ENCODE data around the gene CST7.
"Not testable (repeated sequence)": the region's sequence is repeated elsewhere in the genome, so short reads cannot be mapped to it uniquely, and the experiment has no call there.

CST7 gene

DNA sequence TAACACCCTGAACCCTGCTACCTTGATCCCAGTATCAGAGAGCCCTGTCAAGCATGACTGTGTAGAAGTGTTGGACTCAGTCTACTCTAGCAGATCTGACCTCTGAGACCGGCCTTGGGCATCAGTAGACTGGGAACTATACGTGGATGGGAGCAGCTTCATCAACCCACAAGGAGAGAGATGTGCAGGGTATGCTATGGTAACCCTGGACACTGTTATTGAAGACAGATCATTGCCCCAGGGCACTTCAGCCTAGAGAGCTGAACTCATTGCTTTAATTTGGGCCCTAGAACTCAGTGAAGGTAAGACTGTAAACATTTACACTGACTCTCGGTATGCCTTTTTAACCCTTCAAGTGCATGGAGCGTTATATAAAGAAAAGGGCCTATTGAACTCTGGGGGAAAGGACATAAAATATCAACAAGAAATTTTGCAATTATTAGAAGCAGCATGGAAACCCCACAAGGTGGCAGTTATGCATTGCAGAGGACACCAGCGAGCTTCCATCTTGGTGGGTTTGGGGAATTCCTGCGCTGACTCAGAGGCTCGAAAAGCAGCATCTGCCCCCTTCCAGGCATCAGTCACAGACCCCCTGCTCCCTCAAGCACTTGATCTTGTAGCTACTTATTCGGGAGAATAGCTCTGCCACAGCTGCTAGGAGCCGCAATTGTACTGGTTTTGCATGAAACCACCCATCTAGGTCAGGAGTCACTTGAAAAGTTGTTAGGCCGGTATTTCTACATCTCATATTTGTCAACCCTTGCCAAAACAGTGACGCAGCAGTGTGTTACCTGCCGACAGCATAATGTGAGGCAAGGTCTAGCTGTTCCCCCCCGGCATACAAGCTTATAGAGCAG, 19.0 kb upstream of the CST7 start:
- DNase-seq, result not testable (repeated sequence)

DNA sequence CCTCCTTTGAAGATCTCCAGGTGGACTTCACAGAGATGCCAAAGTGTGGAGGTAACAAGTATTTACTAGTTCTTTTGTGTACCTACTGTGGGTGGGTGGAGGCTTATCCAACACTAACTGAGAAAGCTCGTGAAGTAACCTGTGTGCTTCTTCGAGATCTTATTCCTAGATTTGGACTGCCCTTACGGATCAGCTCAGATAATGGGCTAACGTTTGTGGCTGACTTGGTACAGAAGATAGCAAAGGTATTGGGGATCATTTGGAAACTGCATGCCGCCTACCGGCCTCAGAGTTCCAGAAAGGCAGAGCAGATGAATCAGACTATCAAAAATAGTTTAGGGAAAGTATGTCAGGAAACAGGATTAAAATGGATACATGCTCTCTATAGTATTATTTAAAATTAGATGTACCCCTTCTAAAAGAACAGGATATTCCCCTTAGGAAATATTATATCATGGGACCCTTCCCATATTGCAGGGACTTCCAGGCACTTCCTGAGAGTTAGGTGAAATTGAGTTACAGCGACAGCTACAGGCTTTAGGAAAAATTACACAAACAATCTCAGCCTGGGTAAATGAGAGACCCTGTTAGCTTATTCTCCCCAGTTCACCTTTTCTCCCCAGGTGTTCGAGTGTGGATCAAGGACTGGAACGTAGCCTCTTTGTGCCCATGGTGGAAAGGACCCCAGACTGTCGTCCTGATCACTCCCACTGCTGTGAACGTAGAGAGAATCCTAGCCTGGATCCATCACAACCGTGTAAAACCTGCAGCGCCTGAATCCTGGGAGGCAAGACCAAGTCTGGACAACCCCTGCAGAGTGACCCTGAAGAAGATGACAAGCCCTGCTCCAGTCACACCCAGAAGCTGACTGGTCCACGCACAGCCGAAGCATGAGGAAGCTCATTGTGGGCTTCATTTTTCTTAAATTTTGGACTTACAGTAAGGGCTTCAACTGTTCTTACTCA, 18.1 kb upstream of the CST7 start:
- DNase-seq, result peak; percentile 7

DNA sequence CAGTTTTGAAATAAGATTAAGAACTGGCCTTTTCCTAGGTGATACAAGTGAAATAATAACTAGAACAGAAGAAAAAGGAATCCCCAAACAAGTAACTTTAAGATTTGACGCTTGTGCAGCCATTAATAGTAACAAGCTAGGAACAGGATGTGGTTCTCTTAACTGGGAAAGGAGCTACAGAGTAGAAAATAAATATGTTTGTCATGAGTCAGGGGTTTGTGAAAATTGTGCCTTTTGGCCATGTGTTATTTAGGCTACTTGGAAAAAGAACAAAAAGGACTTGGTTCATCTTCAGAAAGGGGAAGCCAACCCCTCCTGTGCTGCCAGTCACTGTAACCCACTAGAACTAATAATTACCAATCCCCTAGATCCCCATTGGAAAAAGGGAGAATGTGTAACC, 17.2 kb upstream of the CST7 start:
- DNase-seq, result not testable (repeated sequence)

DNA sequence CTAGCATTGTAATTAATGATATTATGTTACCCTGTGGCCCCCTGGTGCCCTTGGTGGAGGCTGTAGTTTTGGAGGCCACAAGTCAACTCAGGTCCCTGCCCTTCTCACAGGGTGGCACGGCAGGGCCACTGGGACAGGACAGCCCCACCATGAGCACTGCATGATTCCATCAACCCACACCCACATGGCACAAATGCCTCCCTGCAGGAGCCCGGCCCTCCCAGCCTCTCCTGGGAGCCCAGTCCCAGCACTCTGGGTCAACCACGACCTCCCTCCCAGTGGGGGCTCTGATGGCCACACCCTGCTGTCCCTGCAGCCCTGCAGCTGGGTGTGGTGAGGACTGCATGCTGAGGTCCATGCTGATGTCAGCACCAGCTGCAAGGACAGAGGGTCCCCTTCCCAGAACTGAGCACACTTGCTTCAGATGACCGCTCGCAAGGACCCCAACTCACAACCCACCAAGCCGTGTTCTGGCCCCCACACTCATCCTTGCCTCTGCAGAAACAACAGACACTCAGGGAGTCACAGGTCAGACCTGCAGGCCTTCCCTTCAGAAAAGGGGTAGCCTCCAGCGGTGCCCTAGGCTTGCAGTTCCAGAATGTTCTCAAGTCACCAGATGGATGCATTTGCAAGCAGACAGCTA, 15.7 kb upstream of the CST7 start:
- no peak for DNase-seq

DNA sequence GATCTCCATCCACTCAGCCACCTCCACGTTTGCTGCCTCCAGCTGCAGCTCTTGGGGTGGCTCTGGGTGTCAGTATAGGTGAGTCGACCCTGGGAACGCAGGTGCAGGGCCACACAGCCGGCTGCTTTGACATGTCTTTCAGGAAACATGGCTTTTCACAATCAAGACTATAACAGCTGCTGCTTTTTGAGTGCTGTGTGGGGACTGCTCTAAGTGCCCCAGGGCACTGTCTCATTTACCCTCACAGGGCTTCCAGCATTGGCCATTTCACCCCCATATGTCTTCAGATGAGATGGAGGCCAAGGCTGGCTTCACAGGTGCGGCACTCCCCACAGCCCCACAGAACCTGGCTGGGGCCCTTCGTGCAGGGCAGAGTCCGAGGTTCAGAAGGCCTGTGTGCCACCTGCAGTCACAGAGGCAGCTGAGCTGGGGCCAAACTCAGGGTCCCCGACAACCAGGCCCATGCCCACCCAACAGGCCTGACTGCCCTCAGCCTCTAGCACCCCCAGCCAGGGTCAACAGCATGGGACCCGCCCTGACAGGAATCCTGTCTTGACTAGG, 14.9 kb upstream of the CST7 start:
- DNase-seq, result no peak

DNA sequence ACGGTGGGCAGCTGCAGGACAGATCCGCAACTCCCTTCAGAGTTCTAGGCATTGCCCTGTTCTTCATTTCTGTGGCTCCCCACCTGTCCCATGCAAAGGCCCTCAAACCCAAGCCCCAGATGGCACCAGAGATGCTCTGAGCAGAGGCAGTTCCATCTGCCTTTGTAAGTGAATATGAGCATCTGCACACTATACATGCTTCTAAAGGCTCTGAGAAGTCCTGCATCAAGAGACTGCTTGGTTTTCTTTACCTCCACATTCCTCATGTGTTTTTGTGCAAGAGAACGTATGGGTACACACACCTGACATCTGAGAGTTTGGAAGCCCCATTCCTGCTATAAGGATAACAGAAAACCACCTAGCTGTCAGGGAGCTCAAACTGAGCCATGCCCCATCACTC, 14.4 kb upstream of the CST7 start:
- no peak for DNase-seq

DNA sequence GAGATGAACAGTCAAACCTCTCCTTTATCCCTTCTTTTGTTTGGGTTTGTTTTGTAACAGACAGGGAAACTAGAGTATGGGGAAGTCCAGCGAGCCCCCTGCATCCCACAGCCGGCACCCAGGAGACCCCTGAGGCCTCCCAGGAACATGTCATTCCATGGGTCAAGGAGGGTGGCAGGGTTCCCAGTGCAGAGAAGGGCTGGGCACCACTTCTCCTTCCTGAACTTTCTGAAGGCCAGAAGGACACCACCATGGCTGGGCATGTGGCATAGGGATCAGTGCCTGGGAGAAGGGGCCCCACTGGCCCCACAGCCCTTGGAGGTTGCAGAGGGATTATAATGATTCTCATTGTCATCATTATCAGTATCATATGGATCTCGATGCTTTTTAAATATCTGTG, 13.9 kb upstream of the CST7 start:
- DNase-seq, result no peak

DNA sequence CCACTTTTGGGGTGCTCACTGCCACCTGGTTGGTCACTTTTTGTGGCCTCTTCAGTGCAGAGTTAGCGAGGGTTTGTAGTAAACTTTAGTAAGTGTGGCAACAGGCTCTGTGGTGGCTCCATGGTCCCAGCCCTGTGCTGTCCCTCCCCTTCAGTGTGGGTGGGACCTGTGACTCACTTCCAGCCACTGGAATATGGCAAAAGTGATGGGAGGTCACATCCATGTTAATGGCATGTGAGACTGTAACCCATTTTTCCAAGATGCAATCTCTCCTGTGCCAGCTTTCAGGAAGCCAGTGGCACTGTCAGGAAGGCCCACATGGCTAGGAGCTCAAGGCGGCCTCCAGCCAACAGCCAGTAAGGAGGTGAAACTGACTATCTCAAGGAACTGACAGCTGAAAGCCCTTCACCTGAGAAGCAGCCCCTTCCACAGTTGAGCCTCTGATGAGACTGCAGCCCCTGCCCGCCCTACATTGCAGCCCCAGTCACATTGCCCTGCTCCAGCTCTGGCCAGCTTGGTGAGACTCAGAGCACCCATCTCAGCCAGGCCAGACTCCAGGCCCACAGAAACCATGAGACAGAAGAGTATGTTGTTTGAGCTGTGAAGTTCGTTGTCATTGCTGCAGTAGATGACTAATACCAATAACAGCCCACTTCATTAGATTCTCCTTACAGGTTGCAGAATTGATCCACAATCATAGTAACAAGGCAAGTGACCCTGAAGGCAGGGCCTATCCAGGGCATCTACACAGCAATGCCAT, 13.1 kb upstream of the CST7 start:
- no peak for DNase-seq

DNA sequence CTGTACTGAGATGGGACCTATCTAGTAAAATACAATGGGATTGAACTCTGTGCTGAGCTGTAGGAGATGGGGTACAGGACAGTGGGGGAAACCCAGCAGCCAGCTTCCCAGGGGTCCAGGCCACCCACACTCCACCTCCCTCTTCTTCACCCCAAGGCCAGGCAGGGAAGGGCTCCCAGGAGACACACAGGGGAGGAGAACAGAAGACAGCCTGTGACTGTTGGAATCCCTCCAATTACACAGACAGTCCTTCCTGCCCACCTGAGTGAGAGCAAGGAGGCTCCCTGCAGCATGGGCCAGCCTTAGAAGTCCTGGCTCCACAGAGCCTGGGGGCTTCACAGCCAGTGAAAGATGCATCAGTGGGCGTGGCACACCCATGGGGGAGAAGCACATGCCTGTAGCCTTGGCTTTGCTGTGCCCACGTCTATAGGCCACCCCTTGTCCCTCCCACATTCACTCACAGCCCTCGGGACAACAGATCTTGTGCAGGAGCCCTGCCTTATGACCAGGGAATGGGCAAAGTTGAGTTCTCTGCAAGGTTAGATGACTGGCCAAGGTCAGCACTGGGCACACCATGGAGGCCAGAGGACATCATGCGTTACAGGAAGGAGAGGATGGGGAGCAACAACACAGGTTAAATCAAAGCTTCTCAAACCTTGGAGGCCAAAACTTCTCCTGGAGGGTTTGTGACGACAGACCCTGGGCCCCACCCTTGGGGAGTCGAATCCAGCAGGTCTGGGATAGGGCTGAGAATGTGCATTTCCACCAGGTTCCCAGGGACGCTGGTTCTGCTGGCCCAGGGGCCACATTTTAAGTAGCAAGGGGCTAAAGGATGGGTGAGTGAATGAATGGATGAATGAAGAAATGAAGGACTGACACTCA, 12.3 kb upstream of the CST7 start:
- no peak for DNase-seq

DNA sequence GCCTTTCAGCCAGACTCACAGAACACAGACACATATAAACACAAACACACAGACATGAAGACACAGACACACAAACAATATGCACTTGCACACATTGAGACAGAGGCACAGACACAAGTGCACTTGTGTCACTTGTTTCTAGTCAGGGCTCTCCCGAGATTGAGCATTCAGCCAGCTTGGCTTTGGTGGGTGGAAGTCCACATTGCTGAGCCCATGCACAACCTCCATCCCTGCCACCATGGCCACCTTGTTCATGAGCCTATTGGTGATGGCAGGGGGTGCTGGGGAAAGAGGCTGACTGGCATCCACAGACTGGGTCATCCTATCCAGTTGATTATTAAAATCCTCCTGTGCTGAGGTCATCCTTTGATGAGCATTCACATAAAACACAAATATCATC, 11.5 kb upstream of the CST7 start:
- DNase-seq, result no peak

DNA sequence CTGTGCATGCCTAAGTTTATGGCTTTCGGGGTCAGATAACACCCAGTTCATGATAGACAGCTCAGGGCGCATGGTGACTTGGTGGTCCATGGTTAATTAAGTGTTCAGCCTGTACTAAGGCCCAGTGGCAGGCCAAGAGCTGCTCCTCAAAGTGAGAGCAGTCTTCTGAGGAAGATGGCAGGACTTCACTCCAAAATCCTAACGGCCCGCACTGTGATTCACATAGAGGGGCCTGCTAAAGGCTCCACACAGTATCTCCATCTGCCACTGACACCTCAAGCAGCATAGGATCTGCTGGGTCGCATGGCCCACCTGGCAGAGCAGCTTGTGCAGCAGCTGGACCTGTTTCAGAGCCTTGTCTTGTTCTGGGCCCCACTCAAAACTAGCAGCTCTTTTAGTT, 10.6 kb upstream of the CST7 start:
- DNase-seq, result no peak

DNA sequence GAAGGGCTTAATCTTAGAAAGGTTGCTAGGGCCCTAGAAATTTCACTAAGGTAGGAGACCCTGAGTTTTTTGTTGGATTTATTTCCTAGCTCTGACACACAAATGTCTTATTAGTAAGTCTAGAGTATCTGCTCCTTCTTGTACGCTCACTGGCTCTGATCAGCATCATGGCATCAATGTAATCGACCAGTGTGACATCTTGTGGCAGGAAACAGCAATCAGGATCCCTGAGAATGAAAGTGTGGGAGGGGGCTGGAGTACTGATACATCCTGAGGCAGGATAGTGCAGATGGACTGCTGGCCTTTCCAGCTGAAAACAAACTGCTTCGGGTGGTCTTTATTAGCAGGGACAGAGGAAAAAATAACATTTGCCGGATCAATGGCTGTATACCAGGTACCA, 10.0 kb upstream of the CST7 start:
- DNase-seq, result no peak

DNA sequence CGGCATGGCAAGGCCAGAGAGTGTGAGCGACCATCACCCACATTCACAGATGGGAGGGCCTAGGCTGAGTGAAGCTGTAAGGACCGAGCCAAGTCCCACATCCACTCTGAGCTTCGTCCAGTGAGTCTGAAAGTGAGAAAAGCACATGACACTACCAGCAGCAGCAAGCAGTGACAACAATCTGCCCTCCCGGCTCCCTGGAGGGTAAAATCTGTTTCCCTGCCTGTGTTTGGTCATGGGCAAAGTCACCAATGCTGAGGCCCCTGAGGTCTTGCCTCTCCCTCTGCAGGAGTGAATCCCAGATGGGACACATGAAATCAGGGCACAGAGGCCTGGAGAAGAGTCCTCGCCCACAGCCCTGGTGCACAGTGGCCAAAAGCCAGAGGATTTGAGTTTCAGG, 6.4 kb upstream of the CST7 start:
- no peak for DNase-seq

DNA sequence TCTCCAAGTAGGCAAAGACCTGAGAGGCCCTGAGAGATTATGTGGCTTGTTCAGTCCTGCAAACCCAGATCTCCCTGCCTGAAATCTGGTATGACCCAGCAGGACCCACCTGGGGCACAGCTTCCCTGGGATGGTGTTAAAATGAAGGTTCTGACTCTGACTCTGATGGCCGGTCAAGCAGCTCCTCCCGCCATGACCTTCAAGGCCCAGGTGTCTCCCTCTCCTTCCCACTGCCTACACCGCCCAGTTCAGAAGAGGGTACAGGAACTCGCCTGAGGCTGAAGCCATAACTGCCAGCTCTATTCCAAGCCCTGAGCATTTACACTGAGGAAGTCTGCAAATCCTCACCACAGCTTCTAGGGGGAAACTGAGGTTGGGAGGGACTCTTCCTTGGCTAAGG, 5.9 kb upstream of the CST7 start:
- DNase-seq, result no peak

DNA sequence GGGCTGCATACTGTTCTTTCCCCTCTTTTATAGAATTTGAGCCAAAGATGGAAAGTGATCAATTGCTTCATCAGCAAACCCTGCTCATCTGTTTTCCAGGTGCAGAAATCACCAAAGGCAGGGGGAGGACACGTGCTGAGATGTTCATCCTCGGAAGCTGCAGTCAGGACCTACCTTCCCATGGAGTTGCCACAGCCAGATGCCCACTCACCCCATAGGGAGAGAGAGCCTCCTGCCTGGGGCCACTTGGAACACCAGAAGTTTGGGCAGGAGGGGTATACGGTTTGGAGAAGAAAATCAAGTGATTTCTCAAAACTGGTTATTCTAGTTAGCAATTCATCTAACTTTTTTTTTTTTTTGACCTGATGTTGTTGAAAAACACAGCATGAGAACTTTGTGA, 5.3 kb upstream of the CST7 start:
- DNase-seq, result no peak

DNA sequence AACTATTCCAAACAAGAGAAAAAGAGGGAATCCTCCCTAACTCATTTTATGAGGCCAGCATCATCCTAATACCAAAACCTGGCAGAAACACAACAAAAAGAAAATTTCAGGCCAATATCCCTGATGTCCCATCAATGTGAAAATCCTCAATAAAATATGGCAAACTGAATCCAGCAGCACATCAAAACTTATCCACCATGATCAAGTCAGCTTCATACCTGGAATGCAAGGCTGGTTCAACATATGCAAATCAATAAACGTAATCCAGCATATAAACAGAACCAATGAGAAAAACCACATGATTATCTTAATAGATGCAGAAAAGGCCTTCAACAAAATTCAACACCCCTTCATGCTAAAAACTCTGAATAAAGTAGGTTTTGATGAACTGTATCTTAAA, 2.7 kb upstream of the CST7 start:
- not testable (repeated sequence) for DNase-seq

DNA sequence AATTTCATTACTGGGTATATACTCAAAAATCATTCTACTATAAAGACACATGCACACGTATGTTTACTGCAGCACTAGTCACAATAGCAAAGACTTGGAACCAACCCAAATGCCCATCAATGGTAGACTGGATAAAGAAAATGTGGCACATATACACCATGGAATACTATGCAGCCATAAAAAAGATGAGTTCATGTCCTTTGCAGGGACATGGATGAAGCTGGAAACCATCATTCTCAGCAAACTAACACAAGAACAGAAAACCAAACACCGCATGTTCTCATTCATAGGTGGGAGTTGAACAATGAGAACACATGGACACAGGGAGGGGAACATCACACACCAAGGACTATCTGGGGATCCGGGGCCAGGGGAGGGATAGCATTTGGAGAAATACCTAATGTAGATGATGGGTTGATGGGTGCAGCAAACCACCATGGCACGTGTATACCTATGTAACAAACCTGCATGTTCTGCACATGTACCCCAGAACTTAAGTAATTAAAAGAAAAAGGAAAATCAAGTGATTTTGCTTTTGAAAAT, 602 bp upstream of the CST7 start:
- not testable (repeated sequence) for DNase-seq

DNA sequence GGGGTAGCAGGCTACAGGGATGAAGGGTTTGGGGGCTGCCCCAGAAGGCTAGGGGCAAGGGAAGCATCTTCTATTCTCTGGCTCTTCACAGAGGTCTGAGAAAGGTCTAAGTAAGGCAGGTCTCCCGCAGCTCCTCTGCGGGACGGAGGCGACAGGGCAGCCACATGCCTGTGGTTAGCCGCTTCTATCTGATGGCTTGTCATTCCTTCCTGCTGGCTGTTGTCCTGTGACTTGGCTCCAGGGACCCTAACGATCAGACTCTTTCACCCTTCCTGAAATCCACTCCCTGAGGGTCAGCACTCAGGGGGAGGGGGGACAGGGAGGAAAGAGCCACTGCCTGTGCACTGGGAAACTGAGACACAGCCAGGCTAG, 673 bp downstream of the CST7 start:
- DNase-seq, result no peak

DNA sequence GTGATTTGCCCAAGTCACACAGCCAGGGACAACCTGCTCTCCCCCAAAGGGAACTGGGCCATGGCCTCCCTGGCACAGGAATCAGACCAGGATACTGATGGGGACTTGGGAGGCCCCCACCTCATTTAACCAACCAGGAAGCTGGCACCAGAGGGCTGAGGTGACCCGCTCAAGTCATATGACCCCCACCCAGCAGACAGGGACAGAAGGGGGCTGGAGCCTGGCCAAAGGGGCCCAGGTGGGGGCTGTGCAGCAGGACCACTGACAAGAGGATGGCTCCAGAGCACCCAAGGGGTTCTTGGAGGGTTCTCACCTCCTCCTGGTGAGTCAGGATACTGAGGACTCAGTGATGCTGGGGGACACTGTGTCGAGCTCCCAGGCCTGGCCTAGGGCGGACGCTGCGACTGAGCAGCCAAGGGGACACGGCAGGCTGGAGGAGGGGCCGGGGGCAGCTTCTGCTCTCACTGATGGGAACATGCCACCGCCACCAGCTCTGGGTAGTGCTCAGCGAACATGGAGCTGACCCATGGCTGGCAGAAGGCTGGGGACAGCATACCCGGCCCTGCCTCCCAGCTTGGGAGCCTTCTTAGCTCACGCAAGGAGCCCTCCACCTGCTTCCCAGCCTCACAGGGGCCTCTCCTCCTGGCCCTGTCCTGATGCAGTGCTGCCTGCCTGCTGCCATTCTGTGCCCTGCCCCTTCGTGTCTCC, 1.2 kb downstream of the CST7 start:
- DNase-seq, result no peak

DNA sequence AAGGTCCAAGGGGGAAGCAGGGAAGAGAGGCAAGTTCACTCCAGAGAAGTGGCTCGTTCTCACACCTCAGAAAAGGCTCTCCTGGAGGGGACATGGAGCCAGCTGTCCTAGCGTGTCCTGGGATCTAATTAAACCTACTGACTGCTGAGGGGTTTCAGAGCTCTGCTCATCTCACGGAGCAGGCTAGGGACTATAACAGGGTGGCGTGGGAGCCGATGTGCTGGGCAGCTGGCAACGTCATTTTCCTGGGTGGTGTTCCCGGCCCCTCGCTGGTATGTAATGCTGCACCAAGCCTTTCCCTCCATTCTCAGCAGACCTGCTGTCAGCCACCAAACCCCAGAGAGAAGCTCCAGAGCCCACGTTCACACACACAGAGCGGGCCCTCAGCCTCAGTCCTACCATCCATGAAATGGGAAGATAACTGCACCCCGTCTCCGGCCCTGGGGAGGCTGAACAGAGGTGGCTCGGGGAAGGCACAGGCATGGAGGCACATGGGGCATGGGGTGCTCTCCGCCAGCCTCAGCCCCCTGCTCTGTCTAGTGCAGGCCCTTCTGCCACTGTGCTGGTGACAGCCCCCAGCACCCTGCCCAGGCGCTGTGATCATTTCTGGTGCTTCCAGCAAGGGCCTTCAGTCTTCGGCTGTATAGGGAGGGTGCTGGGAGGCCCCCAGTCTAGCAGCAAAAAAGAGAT, 1.9 kb downstream of the CST7 start:
- DNase-seq, result no peak

Data from SHP77 treated with DMSO at 0.1 percent for 48 hours (cell line).